Heart left ventricle (tissue), 13 donors: ENCODE data around the gene APOBEC4.

Source experiments
- CTCF ChIP-seq, 12 donors: fragments of 200-600 bp; sonication (generic) in 4 of 12; IDR thresholded peaks; one replicate each; pipeline versions ENCODE4 v1.5.0 to v1.8.0; 2018 to 2022; ENCODE audit warnings: antibody characterized with exemption in 12 of 12, mild to moderate bottlenecking in 5 of 12
- POLR2A ChIP-seq, 2 donors: fragments of 450-650 bp; IDR thresholded peaks; one replicate each; pipeline ENCODE4 v1.6.1; 2017; ENCODE audit warnings: antibody characterized with exemption in 2 of 2, mild to moderate bottlenecking in 2 of 2, moderate library complexity in 2 of 2
- donor health status: ischemic (EF 13 %, LVEDD 7.1; RV severe dilation, severe dysfunction).
- donor health status: DM: no; HTN: yes; CAD: no.
- donor health status: DM: no; HTN: no; CAD: no.
- donor health status: ischemic (EF 25% LVEDD 6.9; RV normal size, moderate dysfunction).
- donor health status: ischemic (EF 25% LVEDD 5.7; RV mildly dilated, moderate dysfunction).
- donor health status: ischemic (EF 35%, LVEDD 5.7; RV mildly dilated, moderate dysfunction).
- donor health status: nonischemic (EF 11% LVEDD 7.7; RV severe dilation, severe dysfunction).
- donor health status: DM: yes; HTN: yes; CAD: no.
- donor health status: PGD.
- donor health status: ischemic (EF 29% LVEDD 5.4; RV normal size, mild dysfunction).
- donor health status: nonischemic (EF 23%, LVEDD 6.1; RV moderate dilation, normal function).

GRCh38 chr1:183678819-183679218 is 25.7 kb upstream of the APOBEC4 start:
- TF ChIP-seq CTCF (IDR thresholded peaks at IDR 0.05) (no peak), POLR2A (IDR thresholded peaks at IDR 0.05) (no peak)
